Bronchial epithelial cell (primary cell): ENCODE results near the gene SUMF1. TPM values are rescaled to one million over a fixed set of nuclear protein-coding genes. Genes with fewer than 3 reads are reported as not detected.

ENCODE experiments used
- DNase-seq: peaks from one replicate; pipeline ENCODE4 v3.0.0-alpha.2; 2010; ENCODE audit warnings: low read depth
- FAIRE-seq: peaks from 2 replicates; lab custom pipeline; 2011; peaks lifted over from hg19 to GRCh38; lab: Jason Lieb, UNC
- H3K27me3 ChIP-seq: 2 replicates; pipeline ENCODE4 v1.5.1; 2011; ENCODE audit warnings: low read length; ENCODE audit not compliant: control insufficient read depth, insufficient read depth
- H3K36me3 ChIP-seq: 2 replicates; pipeline ENCODE4 v1.5.1; 2011; ENCODE audit warnings: low read length; ENCODE audit not compliant: control insufficient read depth, insufficient read depth
- H3K4me3 ChIP-seq: 2 replicates; pipeline ENCODE4 v1.5.1; 2011; ENCODE audit warnings: mild to moderate bottlenecking, low read depth, low read length, control low read depth
- total RNA-seq: library from RNA; depleted of rRNA; stranded (reverse); fragments of >200 nt; gene quantifications from 2 replicates; pipeline ENCODE4 v1.2.1, GENCODE V29; 2014
- TF ChIP-seq, protein P1 (sequence below): IDR thresholded peaks from 2 replicates; pipeline ENCODE4 v1.5.1; 2011; ENCODE audit warnings: mild to moderate bottlenecking, moderate library complexity, low read length, control low read depth, inconsistent platforms; ENCODE audit not compliant: insufficient read depth, severe bottlenecking

Gene SUMF1
- total RNA-seq, 1 donor from 2014 or later, result 44.5 TPM

- Histone ChIP-seq H3K27me3 (no peaks in the 10 kb centered on the region), H3K36me3 (no peaks in the 10 kb centered on the region), H3K4me3 (no peak overlapping the region)
- no peak for DNase-seq
- FAIRE-seq, result no peak
- TF ChIP-seq, protein P1, sequence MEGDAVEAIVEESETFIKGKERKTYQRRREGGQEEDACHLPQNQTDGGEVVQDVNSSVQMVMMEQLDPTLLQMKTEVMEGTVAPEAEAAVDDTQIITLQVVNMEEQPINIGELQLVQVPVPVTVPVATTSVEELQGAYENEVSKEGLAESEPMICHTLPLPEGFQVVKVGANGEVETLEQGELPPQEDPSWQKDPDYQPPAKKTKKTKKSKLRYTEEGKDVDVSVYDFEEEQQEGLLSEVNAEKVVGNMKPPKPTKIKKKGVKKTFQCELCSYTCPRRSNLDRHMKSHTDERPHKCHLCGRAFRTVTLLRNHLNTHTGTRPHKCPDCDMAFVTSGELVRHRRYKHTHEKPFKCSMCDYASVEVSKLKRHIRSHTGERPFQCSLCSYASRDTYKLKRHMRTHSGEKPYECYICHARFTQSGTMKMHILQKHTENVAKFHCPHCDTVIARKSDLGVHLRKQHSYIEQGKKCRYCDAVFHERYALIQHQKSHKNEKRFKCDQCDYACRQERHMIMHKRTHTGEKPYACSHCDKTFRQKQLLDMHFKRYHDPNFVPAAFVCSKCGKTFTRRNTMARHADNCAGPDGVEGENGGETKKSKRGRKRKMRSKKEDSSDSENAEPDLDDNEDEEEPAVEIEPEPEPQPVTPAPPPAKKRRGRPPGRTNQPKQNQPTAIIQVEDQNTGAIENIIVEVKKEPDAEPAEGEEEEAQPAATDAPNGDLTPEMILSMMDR, result no peak
Observed at GRCh38 chr3:4320096-4320911, 146.8 kb downstream of the SUMF1 start.

GRCh38 chr3:4314688-4315087, 152.4 kb downstream of the SUMF1 start:
- no peaks in the 10 kb centered on the region for H3K36me3 ChIP-seq
- no peak overlapping the region for H3K4me3 ChIP-seq
- peak; percentile 16 for DNase-seq
- no peak for FAIRE-seq
- no peaks in the 10 kb centered on the region for H3K27me3 ChIP-seq
- TF ChIP-seq, protein P1, result no peak

- no peak for FAIRE-seq
- peak; percentile 69 for DNase-seq
- H3K36me3 ChIP-seq, result no peaks in the 10 kb centered on the region
- H3K27me3 ChIP-seq, result no peaks in the 10 kb centered on the region
- no peak overlapping the region for H3K4me3 ChIP-seq
- TF ChIP-seq, protein P1, result no peak
Observed at GRCh38 chr3:4313606-4314293, 153.3 kb downstream of the SUMF1 start.

DNA sequence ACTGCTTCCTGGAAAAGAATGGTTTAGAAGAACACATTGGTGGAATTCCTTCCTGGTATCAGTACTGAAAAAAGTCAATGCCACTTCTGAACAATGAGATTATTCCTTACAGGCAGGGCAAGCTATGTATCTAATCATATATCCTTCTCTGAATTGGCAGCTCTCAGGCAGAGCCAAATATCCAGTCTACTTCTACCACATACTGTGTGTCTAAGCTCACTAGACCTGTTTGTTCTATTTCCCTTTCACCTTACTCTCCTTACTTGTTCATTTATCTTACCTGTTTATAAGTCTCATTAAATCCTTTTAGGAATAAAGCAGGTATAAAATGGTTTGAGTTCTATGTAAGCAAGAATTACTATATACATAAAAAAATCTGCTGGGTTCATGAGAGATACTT, 155.6 kb downstream of the SUMF1 start:
- FAIRE-seq (no peak), DNase-seq (no peak)
- H3K4me3 ChIP-seq, result no peak overlapping the region
- no peaks in the 10 kb centered on the region for H3K27me3 ChIP-seq
- H3K36me3 ChIP-seq, result no peaks in the 10 kb centered on the region
- TF ChIP-seq, protein P1, result no peak

Other genes starting within 250 kb of the SUMF1 start
- 3.5 and 5.0 TPM in 2 replicates for gene SETMAR, start 163.9 kb downstream of the SUMF1 start, total RNA-seq
- 16.3 and 18.1 TPM in 2 replicates for gene ITPR1, start 26.1 kb upstream of the SUMF1 start, total RNA-seq